Endothelial cell of umbilical vein (primary cell): ENCODE data around the gene MAP1B. TPM values are rescaled to one million over a fixed set of nuclear protein-coding genes. Genes with fewer than 3 reads are reported as not detected.

Experiments used
- BruUV-seq: library from RNA; stranded (reverse); fragments of 400-500 nt; replicated peaks from 2 replicates; lab custom pipeline; 2021; lab: Mats Ljungman, UMichigan
- CTCF ChIA-PET: fragments of 300-600, 350-600 bp; sonication (Branson Sonifier 250); formaldehyde crosslinking; loops from one replicate; lab custom pipeline; 2021; ENCODE audit warnings: antibody characterized with exemption, inconsistent platforms; lab: Charles Lee
- POLR2A ChIA-PET: fragments of 300-600, 350-600 bp; sonication (Branson Sonifier 250); formaldehyde crosslinking; loops from one replicate; lab custom pipeline; 2021; ENCODE audit warnings: antibody characterized with exemption, inconsistent platforms; lab: Charles Lee
- DNase-seq: peaks from one replicate; pipeline ENCODE4 v3.0.0-alpha.2; 2011; ENCODE audit warnings: low read depth, low spot score
- FAIRE-seq: peaks from 2 replicates; lab custom pipeline; 2011; peaks lifted over from hg19 to GRCh38; lab: Jason Lieb, UNC
- H2AFZ ChIP-seq: 2 replicates; pipeline ENCODE4 v1.6.0; 2012; ENCODE audit warnings: low read depth, low read length, control low read depth, inconsistent platforms
- H3K27ac ChIP-seq: 2 replicates; pipeline ENCODE4 v1.5.1; 2011; ENCODE audit warnings: low read depth, mild to moderate bottlenecking, control low read depth, low read length, moderate library complexity; ENCODE audit not compliant: insufficient read depth
- H3K27me3 ChIP-seq, 2 experiments: 2 replicates each; pipeline versions ENCODE4 v1.6.0 to v1.6.1; 2011; ENCODE audit warnings: low read length in 2 of 2, mixed read lengths in 1 of 2; ENCODE audit not compliant: control insufficient read depth in 2 of 2, insufficient read depth in 2 of 2
- H3K36me3 ChIP-seq, 2 experiments: 2 replicates in 1 of 2; 3 replicates in 1 of 2; pipeline ENCODE4 v1.5.1; 2011; ENCODE audit warnings: low read length in 2 of 2, mild to moderate bottlenecking in 1 of 2, moderate library complexity in 1 of 2; ENCODE audit not compliant: control insufficient read depth in 2 of 2, insufficient read depth in 2 of 2; ENCODE audit errors: extremely low read depth in 1 of 2
- H3K4me1 ChIP-seq: 3 replicates; pipeline ENCODE4 v1.5.1; 2011; ENCODE audit warnings: mild to moderate bottlenecking, low read length; ENCODE audit not compliant: control insufficient read depth, insufficient read depth; ENCODE audit errors: extremely low read depth
- H3K4me2 ChIP-seq: 2 replicates; pipeline ENCODE4 v1.6.1; 2011; ENCODE audit warnings: low read length, control low read depth, mixed read lengths; ENCODE audit not compliant: insufficient read depth
- H3K4me3 ChIP-seq, 3 experiments: fragments of 200-600 bp in 1 of 3; sonication (generic), shearing (Covaris generic) in 1 of 3; replicated peaks in 1 of 3; 2 replicates each; pipeline ENCODE4 v1.5.1; 2011 to 2016; ENCODE audit warnings: control low read depth in 3 of 3, low read length in 3 of 3, mild to moderate bottlenecking in 2 of 3, inconsistent platforms in 1 of 3, low read depth in 1 of 3, moderate library complexity in 1 of 3; ENCODE audit not compliant: insufficient read depth in 1 of 3
- H3K79me2 ChIP-seq: 2 replicates; pipeline ENCODE4 v1.6.0; 2012; ENCODE audit warnings: low read length, inconsistent platforms; ENCODE audit not compliant: control insufficient read depth, insufficient read depth
- H3K9ac ChIP-seq: replicated peaks from 2 replicates; pipeline ENCODE3; 2011; ENCODE audit warnings: low read length, control low read depth; ENCODE audit not compliant: insufficient read depth; ENCODE audit errors: extremely low read depth
- H3K9me1 ChIP-seq: replicated peaks from 3 replicates; pipeline ENCODE4 v1.6.0; 2011; ENCODE audit warnings: mild to moderate bottlenecking, low read length; ENCODE audit not compliant: control insufficient read depth, insufficient read depth; ENCODE audit errors: extremely low read depth
- H3K9me3 ChIP-seq: replicated peaks from 2 replicates; pipeline ENCODE4 v1.5.1; 2012; ENCODE audit warnings: low read length, inconsistent platforms; ENCODE audit not compliant: control insufficient read depth, insufficient read depth
- H4K20me1 ChIP-seq: replicated peaks from 2 replicates; pipeline ENCODE3; 2011; ENCODE audit warnings: mild to moderate bottlenecking, low read length; ENCODE audit not compliant: control insufficient read depth, insufficient read depth; ENCODE audit errors: extremely low read depth
- EZH2 ChIP-seq: IDR thresholded peaks from 2 replicates; pipeline ENCODE4 v1.6.1; 2012; ENCODE audit warnings: borderline replicate concordance, low read depth, mild to moderate bottlenecking, moderate library complexity, low read length, inconsistent platforms; ENCODE audit not compliant: severe bottlenecking
- FOS ChIP-seq: IDR thresholded peaks from 2 replicates; pipeline ENCODE4 v1.6.1; 2011; ENCODE audit warnings: mild to moderate bottlenecking, low read length, moderate library complexity, borderline replicate concordance; ENCODE audit not compliant: insufficient read depth
- GATA2 ChIP-seq: IDR thresholded peaks from 2 replicates; pipeline ENCODE4 v1.7.0; 2011; ENCODE audit warnings: low read depth, mild to moderate bottlenecking, moderate library complexity, mixed read lengths, low read length; ENCODE audit not compliant: insufficient read length, insufficient read depth
- JUN ChIP-seq: IDR thresholded peaks from 2 replicates; pipeline ENCODE4 v1.6.1; 2011; ENCODE audit warnings: borderline replicate concordance, low read depth; ENCODE audit not compliant: insufficient read length, insufficient read depth
- MAX ChIP-seq: IDR thresholded peaks from 2 replicates; pipeline ENCODE4 v1.6.1; 2011; ENCODE audit not compliant: insufficient read depth, insufficient read length
- MYC ChIP-seq: IDR thresholded peaks from one replicate; pipeline ENCODE4 v1.6.1; 2011; ENCODE audit warnings: mild to moderate bottlenecking, low read depth, low read length
- POLR2A ChIP-seq: IDR thresholded peaks from 2 replicates; pipeline ENCODE4 v1.6.1; 2012; ENCODE audit warnings: low read depth, mild to moderate bottlenecking, control low read depth, low read length
- POLR2AphosphoS5 ChIP-seq: IDR thresholded peaks from 2 replicates; pipeline ENCODE4 v1.6.1; 2012; ENCODE audit warnings: low read depth, mild to moderate bottlenecking, control low read depth, low read length, moderate library complexity; ENCODE audit not compliant: insufficient read depth
- dilution Hi-C: fragments of 300-500 bp; cut with MboI; formaldehyde crosslinking; loops from one replicate; pipeline ENCODE4 v1.15.0; 2019; ENCODE audit warnings: low sequenced_read_pairs; ENCODE audit not compliant: extremely low pct_ligation_motif_present
- intact Hi-C: fragments of 100-400 bp; cut with micrococcal nuclease; formaldehyde crosslinking; loops from one replicate; pipeline ENCODE4 v1.10.0; 2022
- polyA plus RNA-seq, 4 experiments: library from polyadenylated mRNA; depleted of rRNA in 3 of 4; stranded (reverse) in 3 of 4; unstranded in 1 of 4; fragments of >200 nt; gene quantifications; 2 replicates each; pipeline versions ENCODE4 v1.2.1 to v1.2.3, GENCODE V29; 2011 to 2012; ENCODE audit warnings: missing spikeins in 1 of 4
- total RNA-seq: library from RNA; stranded (reverse); gene quantifications from 2 replicates; pipeline ENCODE4 v1.2.3, GENCODE V29; 2021
- TF ChIP-seq, protein P1 (sequence below), 2 donors: IDR thresholded peaks; 1 replicate in 1 of 2; 2 replicates in 1 of 2; pipeline ENCODE4 v1.5.1; 2011; ENCODE audit warnings: low read length in 2 of 2, mild to moderate bottlenecking in 2 of 2, moderate library complexity in 2 of 2, control low read depth in 1 of 2, inconsistent platforms in 1 of 2, low read depth in 1 of 2; ENCODE audit not compliant: insufficient read depth in 1 of 2; ENCODE audit errors: extremely low read depth in 1 of 2

The MAP1B gene
- total and polyA plus RNA-seq, 2 donors (not counting 3 experiments of a cell fraction or from before 2014, with no cell fraction given) = 55.9 to 263 TPM

- Histone ChIP-seq H3K27me3 (no peaks in the 10 kb centered on the region), H3K79me2 (peaks cover 93% of the 10 kb centered on the region), H3K9me1 (no peaks in the 10 kb centered on the region), H3K9me3 (no peaks in the 10 kb centered on the region), H4K20me1 (no peaks in the 10 kb centered on the region), H3K27ac (no peak overlapping the region), H3K4me3 (no peak overlapping the region), H3K36me3 (peaks cover 3 to 22% of the 10 kb centered on the region in 2 experiments), H3K9ac (no peak overlapping the region), H3K4me2 (no peak overlapping the region), H2AFZ (no peak overlapping the region), H3K4me1 (peaks cover 14% of the 10 kb centered on the region)
- BruUV-seq = no TSS peak
- CTCF ChIA-PET = no interaction called here
- TF ChIP-seq EZH2 (no peak), MAX (no peak), JUN (no peak), GATA2 (no peak), POLR2A (no peak), POLR2AphosphoS5 (no peak), FOS (no peak), MYC (no peak)
- TF ChIP-seq, protein P1, sequence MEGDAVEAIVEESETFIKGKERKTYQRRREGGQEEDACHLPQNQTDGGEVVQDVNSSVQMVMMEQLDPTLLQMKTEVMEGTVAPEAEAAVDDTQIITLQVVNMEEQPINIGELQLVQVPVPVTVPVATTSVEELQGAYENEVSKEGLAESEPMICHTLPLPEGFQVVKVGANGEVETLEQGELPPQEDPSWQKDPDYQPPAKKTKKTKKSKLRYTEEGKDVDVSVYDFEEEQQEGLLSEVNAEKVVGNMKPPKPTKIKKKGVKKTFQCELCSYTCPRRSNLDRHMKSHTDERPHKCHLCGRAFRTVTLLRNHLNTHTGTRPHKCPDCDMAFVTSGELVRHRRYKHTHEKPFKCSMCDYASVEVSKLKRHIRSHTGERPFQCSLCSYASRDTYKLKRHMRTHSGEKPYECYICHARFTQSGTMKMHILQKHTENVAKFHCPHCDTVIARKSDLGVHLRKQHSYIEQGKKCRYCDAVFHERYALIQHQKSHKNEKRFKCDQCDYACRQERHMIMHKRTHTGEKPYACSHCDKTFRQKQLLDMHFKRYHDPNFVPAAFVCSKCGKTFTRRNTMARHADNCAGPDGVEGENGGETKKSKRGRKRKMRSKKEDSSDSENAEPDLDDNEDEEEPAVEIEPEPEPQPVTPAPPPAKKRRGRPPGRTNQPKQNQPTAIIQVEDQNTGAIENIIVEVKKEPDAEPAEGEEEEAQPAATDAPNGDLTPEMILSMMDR (IDR thresholded peaks at IDR 0.05; ENCODE audit: extremely low read depth in 1 of 2, insufficient read depth in 1 of 2, low read depth in 1 of 2, low read length in 2 of 2) = no peak
- dilution Hi-C loops (no loop called here), intact Hi-C loops (no loop called here)
- POLR2A ChIA-PET = no interaction called here
- DNase-seq (no peak), FAIRE-seq (no peak)
Observed at GRCh38 chr5:72147569-72147968, 40.3 kb downstream of the MAP1B start.
